Body of pancreas (tissue), 4 donors: ENCODE results near the gene TTC38. TPM values are rescaled to one million over a fixed set of nuclear protein-coding genes. Genes with fewer than 3 reads are reported as not detected.

ENCODE experiments used
- ATAC-seq: fragments of 150-250 bp; one replicate; pipeline ENCODE4 v1.9.1; 2016
- DNase-seq, 4 donors: peaks; one replicate each; pipeline ENCODE4 v3.0.0-alpha.2; 2019
- H3K27ac ChIP-seq, 4 donors: fragments of 200-600 bp; sonication (generic); 1 replicate in 3 of 4; 2 replicates in 1 of 4; pipeline versions ENCODE4 v1.5.1 to v1.6.1; 2016 to 2019; ENCODE audit warnings: mild to moderate bottlenecking in 1 of 4, mixed read lengths in 1 of 4, moderate library complexity in 1 of 4
- H3K27me3 ChIP-seq, 2 donors: fragments of 200-600 bp; sonication (generic); one replicate each; pipeline ENCODE4 v1.6.0; 2016; ENCODE audit warnings: mild to moderate bottlenecking in 1 of 2
- H3K36me3 ChIP-seq, 2 donors: fragments of 200-600 bp; sonication (generic); replicated peaks in 1 of 2; 2 replicates each; pipeline ENCODE4 v1.5.1; 2016; ENCODE audit warnings: low read depth in 2 of 2; ENCODE audit not compliant: insufficient read depth in 1 of 2
- H3K4me1 ChIP-seq: fragments of 200-600 bp; sonication (generic); one replicate; pipeline ENCODE4 v1.6.0; 2016
- H3K4me3 ChIP-seq, 2 donors: fragments of 200-600 bp; sonication (generic); 1 replicate in 1 of 2; 2 replicates in 1 of 2; pipeline ENCODE4 v1.5.1; 2016 to 2019
- H3K9me3 ChIP-seq, 3 donors: fragments of 200-600 bp; sonication (generic); 1 replicate in 2 of 3; 2 replicates in 1 of 3; pipeline ENCODE4 v1.5.1; 2016
- POLR2A ChIP-seq, 3 donors: fragments of 450-650 bp; IDR thresholded peaks; one replicate each; pipeline ENCODE4 v1.6.1; 2016; ENCODE audit warnings: antibody characterized with exemption in 3 of 3, mild to moderate bottlenecking in 2 of 3
- WGBS, 2 donors: methylation state at CpG; one replicate each; pipeline ENCODE4 v1.1.5; 2017; 5-methylcytosine and 5-hydroxymethylcytosine counted together
- intact Hi-C: fragments of 100-400 bp; cut with DNase I; formaldehyde crosslinking; loops from one replicate; pipeline ENCODE4 v1.15.1; 2023
- total RNA-seq, 2 donors: library from RNA; depleted of rRNA; stranded (reverse); fragments of >200 nt; gene quantifications; one replicate each; pipeline ENCODE4 v1.1.0, GENCODE V29; 2016
- TF ChIP-seq, protein P1 (sequence below), 7 experiments: fragments of 450-650 bp in 4 of 7; fragments of 200-600 bp in 3 of 7; sonication (generic) in 3 of 7; IDR thresholded peaks; one replicate each; pipeline ENCODE4 v1.5.1; 2016 to 2019; ENCODE audit warnings: antibody characterized with exemption in 7 of 7

Gene TTC38
- total RNA-seq = 100 to 1,000 TPM in 1 of 2 donors, 10 to 100 TPM in 1; 38.4 to 113 TPM

DNA sequence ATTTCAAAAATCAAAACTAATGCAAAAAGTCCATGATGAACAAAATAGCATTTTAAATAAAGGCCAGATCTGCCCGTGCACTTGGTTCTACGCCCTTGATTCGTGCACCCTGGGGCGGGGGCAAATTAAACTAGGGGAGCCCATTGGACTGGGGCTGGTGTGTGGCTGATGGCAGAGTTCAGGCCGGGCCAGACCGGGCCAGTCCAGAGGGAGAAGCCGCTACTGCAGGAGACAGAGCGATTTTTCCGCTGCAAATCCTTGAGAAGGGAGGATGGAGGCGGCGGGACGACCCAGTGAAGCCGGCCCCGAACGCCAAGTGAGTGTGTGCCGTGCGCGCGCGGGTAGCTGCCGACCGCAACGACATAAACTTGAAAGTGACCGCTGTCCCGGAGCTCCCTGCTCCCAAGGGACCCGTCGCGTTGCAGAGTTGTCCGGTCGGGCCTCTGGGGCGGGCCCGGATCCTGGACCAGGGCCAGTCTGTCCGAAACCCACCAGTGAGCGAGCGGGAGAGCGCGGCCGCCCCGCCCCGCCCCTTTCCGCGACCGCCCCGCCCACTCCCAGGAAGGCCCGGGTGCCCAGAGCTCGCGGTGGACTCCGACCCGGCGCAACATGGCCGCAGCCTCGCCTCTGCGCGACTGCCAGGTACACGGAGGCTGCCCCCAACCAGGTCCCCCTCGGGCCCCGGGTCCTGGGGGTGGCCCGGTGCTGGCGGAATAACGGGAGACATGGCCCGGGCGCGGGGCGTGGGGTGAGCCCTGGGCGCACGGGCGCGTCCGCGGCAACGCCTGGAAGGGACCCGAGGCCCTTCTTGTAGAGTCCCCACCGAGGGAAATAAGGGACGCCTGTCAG is at the start of gene TTC38:
Gene TTC38 (plus strand): TSS at position 578 of the 849 bp plus-strand sequence. CDS start 32 bp downstream, at position 610.
- TF ChIP-seq, protein P1, sequence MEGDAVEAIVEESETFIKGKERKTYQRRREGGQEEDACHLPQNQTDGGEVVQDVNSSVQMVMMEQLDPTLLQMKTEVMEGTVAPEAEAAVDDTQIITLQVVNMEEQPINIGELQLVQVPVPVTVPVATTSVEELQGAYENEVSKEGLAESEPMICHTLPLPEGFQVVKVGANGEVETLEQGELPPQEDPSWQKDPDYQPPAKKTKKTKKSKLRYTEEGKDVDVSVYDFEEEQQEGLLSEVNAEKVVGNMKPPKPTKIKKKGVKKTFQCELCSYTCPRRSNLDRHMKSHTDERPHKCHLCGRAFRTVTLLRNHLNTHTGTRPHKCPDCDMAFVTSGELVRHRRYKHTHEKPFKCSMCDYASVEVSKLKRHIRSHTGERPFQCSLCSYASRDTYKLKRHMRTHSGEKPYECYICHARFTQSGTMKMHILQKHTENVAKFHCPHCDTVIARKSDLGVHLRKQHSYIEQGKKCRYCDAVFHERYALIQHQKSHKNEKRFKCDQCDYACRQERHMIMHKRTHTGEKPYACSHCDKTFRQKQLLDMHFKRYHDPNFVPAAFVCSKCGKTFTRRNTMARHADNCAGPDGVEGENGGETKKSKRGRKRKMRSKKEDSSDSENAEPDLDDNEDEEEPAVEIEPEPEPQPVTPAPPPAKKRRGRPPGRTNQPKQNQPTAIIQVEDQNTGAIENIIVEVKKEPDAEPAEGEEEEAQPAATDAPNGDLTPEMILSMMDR (IDR thresholded peaks at IDR 0.05) = no peak
- peak; percentile 59 to 92 (median 87) for TF ChIP-seq POLR2A (IDR thresholded peaks at IDR 0.05)

DNA sequence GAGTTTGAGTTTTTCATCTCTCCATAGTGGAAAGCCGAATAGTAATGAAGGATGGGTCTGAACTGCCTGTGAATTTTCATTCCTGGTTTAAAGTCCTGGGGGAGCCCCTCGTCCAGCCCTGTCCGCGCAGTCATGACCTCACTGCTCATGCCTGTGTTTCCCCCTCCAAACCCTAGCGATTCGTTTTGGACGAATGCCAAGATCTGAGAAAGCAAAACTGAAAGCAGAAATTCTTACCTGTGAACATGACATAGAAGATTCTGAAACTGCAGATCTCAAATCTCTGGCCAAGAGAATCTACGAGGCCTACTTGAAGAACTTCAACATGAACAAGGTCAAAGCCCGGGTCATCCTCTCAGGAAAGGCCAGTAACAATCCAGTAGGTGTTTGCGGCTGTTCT is 48.2 kb upstream of the TTC38 start:
- TF ChIP-seq POLR2A (IDR thresholded peaks at IDR 0.05) = no peak
- TF ChIP-seq, protein P1 (IDR thresholded peaks at IDR 0.05) = no peak
- Histone ChIP-seq H3K4me3 (no peak overlapping the region), H3K36me3 (peaks cover 0 to 15% of the 10 kb centered on the region in 2 donors), H3K27me3 (no peaks in the 10 kb centered on the region), H3K9me3 (no peaks in the 10 kb centered on the region), H3K27ac (no peak overlapping the region), H3K4me1 (no peaks in the 10 kb centered on the region)
- no peak for ATAC-seq
- DNase-seq = no peak
- intact Hi-C loops = no loop called here
- WGBS, 2 donors = 75 to 76% methylated on average over 10 of the region's 10 CpGs

More for the DNA sequence above, at the start of gene TTC38:
- intact Hi-C loops = no loop called here
- H3K4me1 ChIP-seq = peaks cover 36% of the 10 kb centered on the region
- peak within 1 kb of the TSS; percentile 79 to 90 (median 85) for H3K27ac ChIP-seq
- H3K27me3 ChIP-seq = no peaks in the 10 kb centered on the region
- 1% methylated on average over 14 to 58 of the region's 74 CpGs for WGBS, 2 donors
- ATAC-seq = peak; percentile 98
- peaks cover 4 to 6% of the 10 kb centered on the region in 2 donors for H3K36me3 ChIP-seq
- DNase-seq = peak; percentile 95 to 98 (median 96)
- H3K4me3 ChIP-seq = peak within 1 kb of the TSS; percentile 76 to 88
- no peaks in the 10 kb centered on the region for H3K9me3 ChIP-seq

DNA sequence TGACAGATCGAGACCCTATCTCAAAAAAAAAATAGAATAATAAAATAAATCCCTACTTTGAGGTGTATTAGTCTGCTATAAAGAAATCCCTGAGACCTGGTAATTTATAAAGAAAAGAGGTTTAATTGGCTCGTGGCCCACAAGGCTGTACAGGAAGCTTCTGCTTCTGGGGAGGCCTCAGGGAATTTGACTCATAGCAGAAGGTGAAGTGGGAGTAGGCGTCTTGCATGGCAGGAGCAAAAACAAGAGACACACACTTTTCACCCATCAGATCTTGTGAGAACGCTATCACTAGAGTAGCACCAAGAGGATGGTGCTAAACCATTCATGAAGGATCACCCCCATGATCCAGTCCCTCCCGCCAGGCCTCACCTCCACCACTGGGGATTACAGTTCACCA is 46.9 kb upstream of the TTC38 start:
- ATAC-seq (no peak), DNase-seq (no peak)
- H3K4me1 ChIP-seq = no peaks in the 10 kb centered on the region
- H3K9me3 ChIP-seq = no peaks in the 10 kb centered on the region
- intact Hi-C loops = no loop called here
- no peak for TF ChIP-seq POLR2A (IDR thresholded peaks at IDR 0.05)
- TF ChIP-seq, protein P1 (IDR thresholded peaks at IDR 0.05) = no peak
- 86 to 89% methylated on average over 5 of the region's 5 CpGs for WGBS, 2 donors
- no peak overlapping the region for H3K27ac ChIP-seq
- H3K36me3 ChIP-seq = peaks cover 0 to 14% of the 10 kb centered on the region in 2 donors
- H3K27me3 ChIP-seq = no peaks in the 10 kb centered on the region
- no peak overlapping the region for H3K4me3 ChIP-seq

DNA sequence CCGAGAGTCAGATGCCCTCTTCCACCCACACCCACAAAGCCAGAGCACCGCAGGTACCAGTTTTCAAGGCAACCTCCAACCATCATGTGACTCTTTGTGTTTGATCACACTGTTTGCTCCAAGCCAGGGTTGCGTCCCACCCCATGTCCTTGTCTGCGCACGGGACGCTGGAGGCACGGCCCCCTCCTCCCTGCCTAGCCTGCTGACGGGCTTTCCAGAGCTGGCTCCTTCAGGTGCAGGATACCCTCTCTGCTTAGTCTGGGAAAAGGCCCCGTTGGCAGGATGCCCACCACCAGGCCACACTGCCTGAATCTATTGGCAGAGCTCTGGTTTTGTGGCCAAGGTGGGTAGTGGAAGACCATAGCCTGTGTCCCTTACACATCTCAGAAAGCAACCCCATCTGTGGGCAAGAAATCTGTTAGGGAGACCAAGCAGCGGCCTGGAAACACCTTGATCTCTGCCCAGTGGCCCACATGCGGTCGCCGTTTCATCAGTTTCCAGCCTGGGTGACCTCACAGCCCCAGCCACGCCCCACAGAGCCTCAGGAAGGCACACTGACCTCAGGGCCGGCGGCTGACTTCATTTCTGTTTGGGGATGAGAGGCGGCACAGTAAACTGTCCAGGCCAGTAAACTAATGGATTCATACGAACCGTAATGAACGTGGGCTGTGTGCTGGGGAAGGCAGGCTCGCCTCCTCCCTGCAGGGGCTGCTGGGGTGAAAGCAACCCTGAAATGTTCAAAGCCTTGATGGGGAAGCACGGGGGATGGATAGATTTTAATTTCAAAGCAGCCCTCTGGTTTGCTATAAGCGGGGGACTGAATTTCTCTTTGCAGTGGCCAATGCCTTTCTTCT is 43.5 kb upstream of the TTC38 start:
- intact Hi-C loops = no loop called here
- Histone ChIP-seq H3K27ac (no peak overlapping the region), H3K4me1 (no peaks in the 10 kb centered on the region), H3K27me3 (no peaks in the 10 kb centered on the region), H3K9me3 (no peaks in the 10 kb centered on the region), H3K4me3 (no peak overlapping the region), H3K36me3 (peaks cover 0 to 10% of the 10 kb centered on the region in 2 donors)
- TF ChIP-seq, protein P1 (IDR thresholded peaks at IDR 0.05) = no peak
- no peak for TF ChIP-seq POLR2A (IDR thresholded peaks at IDR 0.05)
- DNase-seq (no peak), ATAC-seq (peak; percentile 6)
- WGBS, 2 donors = 91 to 92% methylated on average over 15 to 23 of the region's 23 CpGs
